ENCODE data around the gene FOXJ3.

DNA sequence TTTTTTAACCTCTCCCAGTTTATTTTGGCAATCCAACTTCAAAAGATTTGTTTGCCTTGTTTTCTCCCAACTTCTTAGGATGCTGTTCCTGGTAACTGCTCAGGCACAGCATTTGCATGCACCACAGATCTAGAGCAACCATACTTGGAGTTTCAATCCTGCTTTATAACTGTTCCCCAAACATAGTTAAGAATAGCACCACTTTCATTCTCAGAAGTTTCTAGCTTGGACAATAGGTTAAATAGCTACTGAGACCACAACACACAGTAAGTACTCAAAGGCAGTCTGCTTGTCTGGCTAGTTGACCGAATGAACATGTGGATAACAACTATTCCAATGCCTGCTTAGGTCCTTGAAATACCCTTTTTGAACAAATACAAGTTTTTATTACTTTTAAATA lies 76.8 kb downstream of the FOXJ3 start:
- TF ChIP-seq, protein P1, sequence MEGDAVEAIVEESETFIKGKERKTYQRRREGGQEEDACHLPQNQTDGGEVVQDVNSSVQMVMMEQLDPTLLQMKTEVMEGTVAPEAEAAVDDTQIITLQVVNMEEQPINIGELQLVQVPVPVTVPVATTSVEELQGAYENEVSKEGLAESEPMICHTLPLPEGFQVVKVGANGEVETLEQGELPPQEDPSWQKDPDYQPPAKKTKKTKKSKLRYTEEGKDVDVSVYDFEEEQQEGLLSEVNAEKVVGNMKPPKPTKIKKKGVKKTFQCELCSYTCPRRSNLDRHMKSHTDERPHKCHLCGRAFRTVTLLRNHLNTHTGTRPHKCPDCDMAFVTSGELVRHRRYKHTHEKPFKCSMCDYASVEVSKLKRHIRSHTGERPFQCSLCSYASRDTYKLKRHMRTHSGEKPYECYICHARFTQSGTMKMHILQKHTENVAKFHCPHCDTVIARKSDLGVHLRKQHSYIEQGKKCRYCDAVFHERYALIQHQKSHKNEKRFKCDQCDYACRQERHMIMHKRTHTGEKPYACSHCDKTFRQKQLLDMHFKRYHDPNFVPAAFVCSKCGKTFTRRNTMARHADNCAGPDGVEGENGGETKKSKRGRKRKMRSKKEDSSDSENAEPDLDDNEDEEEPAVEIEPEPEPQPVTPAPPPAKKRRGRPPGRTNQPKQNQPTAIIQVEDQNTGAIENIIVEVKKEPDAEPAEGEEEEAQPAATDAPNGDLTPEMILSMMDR (IDR thresholded peaks at IDR 0.05), result no peak
- no peak for TF ChIP-seq EZH2 (IDR thresholded peaks at IDR 0.05; ENCODE audit: borderline replicate concordance, insufficient read depth, low read depth, low read length, poor library complexity, severe bottlenecking)
